ENCODE results near the gene RNASE11. TPM values are rescaled to one million over a fixed set of nuclear protein-coding genes. Genes with fewer than 3 reads are reported as not detected.

Gene RNASE11
- total RNA-seq, 1 experiment from 2014 or later: not detected

GRCh38 chr14:20614038-20614840 is 26.4 kb upstream of the RNASE11 start:
- H3K27me3 ChIP-seq (ENCODE audit: insufficient read depth, low read length): no peaks in the 10 kb centered on the region
- no peak for DNase-seq (ENCODE audit: low read depth, low spot score)
- H3K4me3 ChIP-seq (replicated peaks in 1 of 2; ENCODE audit: low read depth in 1 of 2, low read length in 2 of 2): peak overlapping the region; percentile 46 to 61
- TF ChIP-seq SIN3A (IDR thresholded peaks at IDR 0.05; ENCODE audit: low read depth) (no peak), POLR2AphosphoS5 (IDR thresholded peaks at IDR 0.05; ENCODE audit: low read depth, low read length) (no peak)
- ATAC-seq: peak; percentile 34
- peak overlapping the region; percentile 86 for H2AFZ ChIP-seq (ENCODE audit: low read depth, low read length, poor library complexity, severe bottlenecking)
- no peaks in the 10 kb centered on the region for H3K79me2 ChIP-seq (ENCODE audit: insufficient read depth, low read length)
- H3K9ac ChIP-seq (ENCODE audit: low read length): peak overlapping the region; percentile 51
- no peaks in the 10 kb centered on the region for H3K36me3 ChIP-seq (ENCODE audit: control insufficient read depth in 1 of 2, insufficient read depth in 2 of 2, low read length in 2 of 2)
- H3K9me2 ChIP-seq (ENCODE audit: insufficient read depth): no peaks in the 10 kb centered on the region
- peak overlapping the region; percentile 88 for H3K4me2 ChIP-seq (ENCODE audit: low read length)
- H3K9me3 ChIP-seq (ENCODE audit: control insufficient read depth in 1 of 2, insufficient read depth in 1 of 2, low read depth in 1 of 2, low read length in 2 of 2): no peaks in the 10 kb centered on the region
- ChIA-PET POLR2A (interaction anchor here (0.6 to 1.8 kb wide), 5 partner anchors 9 to 126 kb away, joined by 3 to 7 read pairs (median 4); no protein-coding TSS in a partner anchor), RAD21 (ENCODE audit: low non-redundant PET in 1 of 2, low total read pairs in 2 of 2, uncharacterized antibody in 2 of 2, unreplicated experiment in 2 of 2) (interaction anchor here in 1 of 2 experiments (0.7 kb wide), 1 partner anchor 16 kb away, joined by 3 read pairs; no protein-coding TSS in a partner anchor), CTCF (interaction anchor here (1.4 to 2.3 kb wide), 12 partner anchors 8 to 286 kb away, joined by 3 to 33 read pairs (median 5); partner anchors contain the start of genes PIP4P1 and RNASE4)
- peaks cover 12 to 39% of the 10 kb centered on the region in 2 experiments for H3K4me1 ChIP-seq (ENCODE audit: control insufficient read depth in 1 of 2, insufficient read depth in 2 of 2, low read length in 2 of 2)
- H3K27ac ChIP-seq (ENCODE audit: low read depth, low read length): peak overlapping the region; percentile 57
- intact Hi-C loops (cut with micrococcal nuclease): loop anchor here (10.0 kb wide), 1 partner anchor 361 kb away; no protein-coding TSS in a partner anchor
- H4K20me1 ChIP-seq (ENCODE audit: insufficient read depth): no peaks in the 10 kb centered on the region
- no TSS peak for BruUV-seq (replicated peaks)

GRCh38 chr14:20613094-20614037 is 25.6 kb upstream of the RNASE11 start:
- no peaks in the 10 kb centered on the region for H4K20me1 ChIP-seq (ENCODE audit: insufficient read depth)
- peak overlapping the region; percentile 46 to 61 for H3K4me3 ChIP-seq (replicated peaks in 1 of 2; ENCODE audit: low read depth in 1 of 2, low read length in 2 of 2)
- peak overlapping the region; percentile 88 for H3K4me2 ChIP-seq (ENCODE audit: low read length)
- H2AFZ ChIP-seq (ENCODE audit: low read depth, low read length, poor library complexity, severe bottlenecking): peak overlapping the region; percentile 86
- RAD21 ChIA-PET (ENCODE audit: low non-redundant PET in 1 of 2, low total read pairs in 2 of 2, uncharacterized antibody in 2 of 2, unreplicated experiment in 2 of 2): interaction anchor here (0.6 to 1.2 kb wide), 7 partner anchors 40 to 78 kb away, joined by 3 to 5 read pairs (median 3); no protein-coding TSS in a partner anchor
- no peaks in the 10 kb centered on the region for H3K9me3 ChIP-seq (ENCODE audit: control insufficient read depth in 1 of 2, insufficient read depth in 1 of 2, low read depth in 1 of 2, low read length in 2 of 2)
- CTCF ChIA-PET: interaction anchor here (0.7 to 2.3 kb wide), 18 partner anchors 9 to 362 kb away, joined by 3 to 33 read pairs (median 5); partner anchors contain the start of genes PARP2, PIP4P1 and RNASE4
- peak overlapping the region; percentile 57 for H3K27ac ChIP-seq (ENCODE audit: low read depth, low read length)
- peak; percentile 80 for ATAC-seq
- H3K27me3 ChIP-seq (ENCODE audit: insufficient read depth, low read length): no peaks in the 10 kb centered on the region
- no peaks in the 10 kb centered on the region for H3K36me3 ChIP-seq (ENCODE audit: control insufficient read depth in 1 of 2, insufficient read depth in 2 of 2, low read length in 2 of 2)
- no peaks in the 10 kb centered on the region for H3K9me2 ChIP-seq (ENCODE audit: insufficient read depth)
- H3K4me1 ChIP-seq (ENCODE audit: control insufficient read depth in 1 of 2, insufficient read depth in 2 of 2, low read length in 2 of 2): peaks cover 12 to 39% of the 10 kb centered on the region in 2 experiments
- BruUV-seq (replicated peaks): no TSS peak
- no peaks in the 10 kb centered on the region for H3K79me2 ChIP-seq (ENCODE audit: insufficient read depth, low read length)
- DNase-seq (ENCODE audit: low read depth, low spot score): peak; percentile 97
- POLR2A ChIA-PET: interaction anchor here (0.6 to 1.8 kb wide), 9 partner anchors 10 to 270 kb away, joined by 3 to 7 read pairs (median 4); partner anchors contain the start of genes PARP2 and RNASE4
- intact Hi-C loops (cut with micrococcal nuclease): loop anchor here (1.0 to 10.0 kb wide), 6 partner anchors 12 to 361 kb away; partner anchors contain the start of gene PARP2
- peak overlapping the region; percentile 51 for H3K9ac ChIP-seq (ENCODE audit: low read length)
- TF ChIP-seq CEBPB (IDR thresholded peaks at IDR 0.05; ENCODE audit: low read depth) (peak; percentile 58; the same call in 1 of the 2 replicates), EZH2 (IDR thresholded peaks at IDR 0.05) (no peak), TCF7L2 (IDR thresholded peaks at IDR 0.05; ENCODE audit: borderline replicate concordance, extremely low read depth, insufficient read depth, insufficient read length) (peak; percentile 58), CBX3 (IDR thresholded peaks at IDR 0.05; ENCODE audit: low read depth) (peak; percentile 77), SRF (IDR thresholded peaks at IDR 0.05; ENCODE audit: low read depth) (peak; percentile 48), JUND (IDR thresholded peaks at IDR 0.05) (no peak; the same call in 1 of the 2 replicates), SP1 (IDR thresholded peaks at IDR 0.05; ENCODE audit: low read depth) (peak; percentile 52; the same call in 1 of the 2 replicates), ATF3 (IDR thresholded peaks at IDR 0.05) (peak; percentile 93), MAX (IDR thresholded peaks at IDR 0.05) (peak; percentile 85), CTCF (IDR thresholded peaks at IDR 0.05 in 2 of 3, conservative IDR thresholded peaks at IDR 0.05 in 1 of 3; ENCODE audit: borderline replicate concordance in 1 of 3, insufficient read depth in 1 of 3, low read depth in 2 of 3, low read length in 2 of 3) (peak; percentile 43 to 78 (median 74); a peak in 5 of 6 replicates)
